NCI-H82 treated with DMSO at 0.1 percent for 48 hours (cell line): Measurements from ENCODE around the gene OR2T2.
"Not testable (repeated sequence)": the region's sequence is repeated elsewhere in the genome, so short reads cannot be mapped to it uniquely, and the experiment has no call there.

ENCODE experiments used
- DNase-seq: peaks from one replicate; lab custom pipeline; 2025; ENCODE audit not compliant: unreplicated experiment; lab: John Stamatoyannopoulos, UW

The OR2T2 gene

GRCh38 chr1:248449821-248450465 lies 4.5 kb downstream of the OR2T2 start:
- not testable (repeated sequence) for DNase-seq

- DNase-seq, result not testable (repeated sequence)
These were observed 5.2 kb downstream of the OR2T2 start for GRCh38 chr1:248450466-248451145.

DNA sequence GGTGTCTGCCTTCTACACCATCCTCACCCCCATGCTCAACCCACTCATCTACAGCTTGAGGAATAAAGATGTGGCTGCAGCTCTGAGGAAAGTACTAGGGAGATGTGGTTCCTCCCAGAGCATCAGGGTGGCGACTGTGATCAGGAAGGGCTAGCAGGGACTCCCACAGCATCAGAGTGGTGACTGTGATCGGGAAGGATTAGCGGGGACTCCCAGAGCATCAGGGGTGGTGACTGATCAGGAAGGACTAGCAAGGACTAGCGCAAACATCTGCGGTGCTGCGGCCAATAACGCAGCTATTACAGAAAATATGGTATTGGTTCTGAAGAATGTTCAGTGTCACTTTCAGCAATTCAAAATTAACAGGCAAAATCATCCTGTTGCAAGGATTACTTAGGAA lies 8.2 kb downstream of the OR2T2 start:
- not testable (repeated sequence) for DNase-seq

- DNase-seq, result not testable (repeated sequence)
These were observed 9.6 kb downstream of the OR2T2 start for GRCh38 chr1:248455045-248455444.

- not testable (repeated sequence) for DNase-seq
These were observed 11.2 kb downstream of the OR2T2 start for GRCh38 chr1:248456635-248457034.

DNA sequence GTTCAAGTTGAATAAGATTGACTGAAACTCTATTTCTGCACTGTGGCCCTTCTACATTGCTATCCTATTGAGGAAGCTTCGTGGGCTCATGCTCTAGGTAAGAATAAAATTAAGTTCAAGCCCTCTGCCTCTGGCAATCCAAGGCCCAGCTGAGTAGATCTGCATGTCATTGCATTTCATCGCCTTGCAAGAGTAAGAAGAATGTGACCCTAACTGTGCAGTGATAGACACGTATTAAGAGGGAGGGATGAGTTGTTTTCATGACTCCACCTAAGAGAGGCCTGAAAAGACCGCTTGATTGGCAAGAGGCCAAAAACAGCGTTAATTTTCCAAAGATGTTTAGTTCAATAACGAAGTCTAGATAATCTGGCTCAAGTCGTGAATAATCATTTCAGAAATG lies 13.7 kb downstream of the OR2T2 start:
- DNase-seq, result not testable (repeated sequence)

GRCh38 chr1:248471154-248471553 lies 25.7 kb downstream of the OR2T2 start:
- no peak for DNase-seq

GRCh38 chr1:248472111-248472510 lies 26.7 kb downstream of the OR2T2 start:
- not testable (repeated sequence) for DNase-seq

- DNase-seq, result not testable (repeated sequence)
These were observed 27.6 kb downstream of the OR2T2 start, which contains the start of gene OR2T3 for GRCh38 chr1:248473051-248473450. Gene OR2T3, plus strand, starts transcription at chr1:248473351. Its CDS starts 0 bp downstream, at chr1:248473351.

DNA sequence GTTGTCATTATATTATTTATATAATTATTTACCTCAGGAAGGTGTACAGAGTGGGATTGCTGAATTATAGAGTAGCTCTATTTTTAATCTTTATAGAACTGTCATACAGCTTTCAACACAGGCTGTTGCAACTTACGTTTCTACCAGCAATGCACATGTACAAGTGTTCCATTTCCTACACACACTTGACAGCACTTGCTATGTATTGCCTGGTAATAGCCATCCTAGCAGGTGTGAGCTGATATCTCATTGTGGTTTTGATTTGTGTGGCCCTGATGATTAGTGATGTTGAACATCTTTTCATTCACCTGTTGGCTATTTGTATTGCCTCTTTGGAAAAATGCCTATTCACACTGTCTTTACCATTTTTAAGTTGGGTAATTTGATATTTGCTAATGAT lies 30.2 kb downstream of the OR2T2 start:
- not testable (repeated sequence) for DNase-seq

- DNase-seq, result not testable (repeated sequence)
These were observed 36.5 kb downstream of the OR2T2 start for GRCh38 chr1:248481686-248482579.

DNA sequence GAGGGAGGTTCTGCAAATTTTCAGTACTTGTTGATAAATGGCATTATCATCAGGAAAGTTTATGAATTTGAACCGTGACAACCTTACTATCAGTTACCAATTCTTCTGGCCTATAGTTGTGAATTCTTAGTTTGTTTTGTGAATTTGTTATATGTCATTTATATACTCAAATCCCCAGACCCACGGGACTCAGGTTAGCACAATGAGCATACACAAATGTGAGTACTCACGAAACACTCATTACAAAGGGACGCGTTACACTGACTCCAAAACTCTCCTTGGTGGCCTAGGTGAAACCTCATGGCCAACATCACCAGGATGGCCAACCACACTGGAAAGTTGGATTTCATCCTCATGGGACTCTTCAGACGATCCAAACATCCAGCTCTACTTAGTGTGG lies 42.9 kb downstream of the OR2T2 start, which contains the start of gene OR2T5:
TSS of gene OR2T5 (plus strand) at position 301 of the 400 bp plus-strand sequence. CDS start at position 301, 0 bp downstream.
- not testable (repeated sequence) for DNase-seq

GRCh38 chr1:248496661-248497060 lies 51.2 kb downstream of the OR2T2 start:
- not testable (repeated sequence) for DNase-seq

GRCh38 chr1:248500305-248501035 lies 55.0 kb downstream of the OR2T2 start:
- not testable (repeated sequence) for DNase-seq
